HepG2 (cell line): ENCODE data around the gene UNC93A. TPM values are rescaled to one million over a fixed set of nuclear protein-coding genes. Genes with fewer than 3 reads are reported as not detected.

Experiments
- ATAC-seq: fragments of 200-7000 bp; cut with Tn5 transposase; 3 replicates; pipeline ENCODE4 v1.9.1; 2020; ENCODE audit warnings: mild to moderate bottlenecking, moderate library complexity
- BruUV-seq: library from RNA; stranded (reverse); fragments of 400-500 nt; replicated peaks from 2 replicates; lab custom pipeline; 2021; lab: Mats Ljungman, UMichigan
- CTCF ChIA-PET: fragments of 300-600 bp; formaldehyde crosslinking; extraction: SDS; loops from one replicate; lab custom pipeline; 2021; ENCODE audit warnings: low total read pairs, inconsistent platforms, low intra/inter-chr PET ratio; lab: Yijun Ruan, JAX
- POLR2A ChIA-PET: fragments of 350-600 bp; sonication (Branson Sonifier 250); formaldehyde crosslinking; loops from one replicate; lab custom pipeline; 2020; ENCODE audit warnings: antibody characterized with exemption, inconsistent platforms; lab: Yijun Ruan, JAX
- DNase-seq: peaks from one replicate; pipeline ENCODE4 v3.0.0-alpha.2; 2015; ENCODE audit warnings: low spot score
- FAIRE-seq: peaks from 3 replicates; lab custom pipeline; 2011; peaks lifted over from hg19 to GRCh38; lab: Jason Lieb, UNC
- H2AFZ ChIP-seq: one replicate; pipeline ENCODE4 v1.6.1; 2011; ENCODE audit warnings: low read length, inconsistent platforms
- H3K27ac ChIP-seq: fragments of 300-600 bp; 3 replicates; pipeline ENCODE4 v1.8.0; 2011; ENCODE audit warnings: mixed run types, mild to moderate bottlenecking, mixed read lengths, low read length, inconsistent platforms; ENCODE audit not compliant: insufficient read depth; ENCODE audit errors: extremely low read length
- H3K27me3 ChIP-seq, 2 experiments: fragments of 200-600 bp in 1 of 2; 2 replicates in 1 of 2; 3 replicates in 1 of 2; pipeline versions ENCODE4 v1.6.0 to v1.8.0; 2011; ENCODE audit warnings: low read length in 2 of 2, mild to moderate bottlenecking in 2 of 2, moderate library complexity in 2 of 2, inconsistent platforms in 1 of 2; ENCODE audit not compliant: insufficient read depth in 2 of 2, control insufficient read depth in 1 of 2
- H3K36me3 ChIP-seq, 2 experiments: fragments of 200-600 bp in 1 of 2; replicated peaks in 1 of 2; 2 replicates in 1 of 2; 3 replicates in 1 of 2; pipeline versions ENCODE4 v1.5.1 to v1.8.0; 2011; ENCODE audit warnings: low read length in 2 of 2, inconsistent platforms in 1 of 2; ENCODE audit not compliant: insufficient read depth in 2 of 2, control insufficient read depth in 1 of 2
- H3K4me1 ChIP-seq: 2 replicates; pipeline ENCODE4 v1.5.1; 2012; ENCODE audit warnings: low read length, inconsistent platforms; ENCODE audit not compliant: insufficient read depth
- H3K4me2 ChIP-seq: 2 replicates; pipeline ENCODE4 v1.6.0; 2011; ENCODE audit warnings: low read depth, low read length, inconsistent platforms
- H3K4me3 ChIP-seq, 3 experiments: fragments of 200-600 bp in 1 of 3; sonication (generic), shearing (Covaris generic) in 1 of 3; replicated peaks in 1 of 3; 2 replicates each; pipeline ENCODE4 v1.5.1; 2011 to 2016; ENCODE audit warnings: low read length in 3 of 3, inconsistent platforms in 2 of 3, low read depth in 2 of 3, mild to moderate bottlenecking in 2 of 3, control low read depth in 1 of 3, mixed read lengths in 1 of 3; ENCODE audit not compliant: insufficient read depth in 1 of 3
- H3K79me2 ChIP-seq: one replicate; pipeline ENCODE4 v1.6.1; 2011; ENCODE audit warnings: low read length, inconsistent platforms; ENCODE audit not compliant: insufficient read depth
- H3K9ac ChIP-seq: 2 replicates; pipeline ENCODE4 v1.6.0; 2011; ENCODE audit warnings: mild to moderate bottlenecking, low read depth, low read length, inconsistent platforms; ENCODE audit not compliant: insufficient read depth
- H3K9me3 ChIP-seq: 2 replicates; pipeline ENCODE4 v1.5.1; 2012; ENCODE audit warnings: mild to moderate bottlenecking, low read length
- H4K20me1 ChIP-seq: 2 replicates; pipeline ENCODE4 v1.6.0; 2011; ENCODE audit warnings: inconsistent platforms, mild to moderate bottlenecking, low read length, moderate library complexity; ENCODE audit not compliant: insufficient read depth
- CCDC6 ChIP-seq: sonication (generic); formaldehyde crosslinking; IDR thresholded peaks from 2 replicates; pipeline ENCODE4 v1.8.1; 2022; ENCODE audit warnings: mild to moderate bottlenecking, missing genetic modification reagents, moderate library complexity
- DRAP1 ChIP-seq: IDR thresholded peaks from 2 replicates; pipeline ENCODE4 v1.6.1; 2016; ENCODE audit warnings: missing genetic modification reagents, missing compliant biosample characterization
- EHMT2 ChIP-seq: fragments of 200-600 bp; sonication (generic); IDR thresholded peaks from 2 replicates; pipeline ENCODE4 v1.7.0; 2017; ENCODE audit warnings: antibody characterized with exemption, low read depth, low read length, borderline replicate concordance
- FOXC1 ChIP-seq: sonication (generic); formaldehyde crosslinking; IDR thresholded peaks from 2 replicates; pipeline ENCODE4 v1.8.0; 2022; ENCODE audit warnings: mild to moderate bottlenecking, missing genetic modification reagents, borderline replicate concordance
- FOXK1 ChIP-seq: sonication (generic); formaldehyde crosslinking; IDR thresholded peaks from 2 replicates; pipeline ENCODE4 v1.4.0; 2020; ENCODE audit warnings: low read depth, missing genetic modification reagents, borderline replicate concordance
- GATAD2A ChIP-seq: IDR thresholded peaks from 2 replicates; pipeline ENCODE4 v1.6.1; 2016
- HNRNPLL ChIP-seq: fragments of 200-400 bp; formaldehyde crosslinking; IDR thresholded peaks from 2 replicates; pipeline ENCODE4 v1.6.1; 2017; ENCODE audit warnings: mild to moderate bottlenecking, low read depth, low read length; ENCODE audit not compliant: poor library complexity, severe bottlenecking
- KLF12 ChIP-seq: sonication (generic); formaldehyde crosslinking; IDR thresholded peaks from 2 replicates; pipeline ENCODE4 v1.4.0; 2020; ENCODE audit warnings: missing genetic modification reagents, borderline replicate concordance
- KMT2B ChIP-seq: IDR thresholded peaks from 2 replicates; pipeline ENCODE4 v1.6.1; 2016; ENCODE audit warnings: missing genetic modification reagents, missing compliant biosample characterization
- MED13 ChIP-seq: sonication (generic); formaldehyde crosslinking; IDR thresholded peaks from 2 replicates; pipeline ENCODE4 v1.5.0; 2020; ENCODE audit warnings: missing genetic modification reagents
- NR2F2 ChIP-seq: IDR thresholded peaks from 2 replicates; pipeline ENCODE4 v1.6.1; 2012; ENCODE audit warnings: low read depth, inconsistent platforms, borderline replicate concordance
- RBM22 ChIP-seq: fragments of 200-400 bp; formaldehyde crosslinking; optimal IDR thresholded peaks from 2 replicates; pipeline ENCODE3; 2017; ENCODE audit warnings: mild to moderate bottlenecking, low read length, moderate library complexity
- REXO4 ChIP-seq: sonication (generic); formaldehyde crosslinking; IDR thresholded peaks from 2 replicates; pipeline ENCODE4 v1.8.0; 2022; ENCODE audit warnings: missing genetic modification reagents, mild to moderate bottlenecking, borderline replicate concordance
- TEAD2 ChIP-seq: sonication (generic); formaldehyde crosslinking; IDR thresholded peaks from 2 replicates; pipeline ENCODE4 v1.9.0; 2021; ENCODE audit warnings: missing genetic modification reagents
- TRIM24 ChIP-seq: sonication (generic); formaldehyde crosslinking; IDR thresholded peaks from 2 replicates; pipeline ENCODE4 v1.8.0; 2022; ENCODE audit warnings: mild to moderate bottlenecking, missing genetic modification reagents
- YY1 ChIP-seq: IDR thresholded peaks from 2 replicates; pipeline ENCODE4 v1.6.1; 2011; ENCODE audit warnings: low read length, low read depth, moderate library complexity, mild to moderate bottlenecking; ENCODE audit not compliant: insufficient read depth, insufficient replicate concordance
- ZNF318 ChIP-seq: sonication (generic); formaldehyde crosslinking; IDR thresholded peaks from 2 replicates; pipeline ENCODE4 v1.4.0; 2020; ENCODE audit warnings: mild to moderate bottlenecking, missing genetic modification reagents
- ZNF605 ChIP-seq: sonication (generic); formaldehyde crosslinking; IDR thresholded peaks from 2 replicates; pipeline ENCODE4 v1.8.0; 2022; ENCODE audit warnings: mild to moderate bottlenecking, missing genetic modification reagents
- WGBS: methylation state at CpG from one replicate; pipeline ENCODE4 v1.1.6; 2017; ENCODE audit warnings: low lambda C conversion rate; 5-methylcytosine and 5-hydroxymethylcytosine counted together
- in situ Hi-C: cut with HindIII; loops from 2 replicates; pipeline ENCODE4 v1.10.0; 2017; ENCODE audit warnings: low pct_unique_long_range_greater_than_20kb; ENCODE audit not compliant: extremely low pct_ligation_motif_present
- intact Hi-C: fragments of 100-400 bp; cut with micrococcal nuclease; formaldehyde crosslinking; loops from one replicate; pipeline ENCODE4 v1.10.0; 2022; ENCODE audit not compliant: unreplicated experiment
- polyA plus RNA-seq, 8 experiments: library from polyadenylated mRNA; depleted of rRNA in 3 of 8; stranded (reverse) in 7 of 8; unstranded in 1 of 8; fragments of >200 nt; fragmentation: Illumina TruSeq in 4 of 8; extraction: Trizol in 4 of 8; gene quantifications; 2 replicates each; pipeline versions ENCODE4 v1.2.1 to v1.2.3, GENCODE V29; 2011 to 2016; ENCODE audit warnings: low read depth in 4 of 8, missing spikeins in 1 of 8, mixed read lengths in 1 of 8; ENCODE audit not compliant: insufficient read depth in 1 of 8
- total RNA-seq, 5 experiments: library from RNA; depleted of rRNA; stranded (reverse); fragments of >200 nt; fragmentation: Illumina TruSeq; extraction: Trizol; gene quantifications; 2 replicates each; pipeline ENCODE4 v1.2.3, GENCODE V29; 2016; ENCODE audit warnings: low read depth in 1 of 5

Gene UNC93A
- total and polyA plus RNA-seq, 2 of the 13 experiments (the other 11 are each of a cell fraction or from before 2014, with no cell fraction given), result 11.0 to 42.7 TPM

GRCh38 chr6:167272151-167272550 is 19.0 kb upstream of the UNC93A start:
- no peaks in the 10 kb centered on the region for H3K27me3 ChIP-seq
- no peaks in the 10 kb centered on the region for H3K9me3 ChIP-seq
- H3K4me1 ChIP-seq, result peaks cover 81% of the 10 kb centered on the region
- H3K27ac ChIP-seq, result no peak overlapping the region
- ATAC-seq, result no peak
- H4K20me1 ChIP-seq, result no peaks in the 10 kb centered on the region
- no peak overlapping the region for H2AFZ ChIP-seq
- H3K4me3 ChIP-seq, result no peak overlapping the region
- H3K79me2 ChIP-seq, result no peaks in the 10 kb centered on the region
- DNase-seq, result no peak
- no peak overlapping the region for H3K4me2 ChIP-seq
- in situ Hi-C loops (loop anchor here (5.0 kb wide), 1 partner anchor 35 kb away; no protein-coding TSS in a partner anchor), intact Hi-C loops (no loop called here)
- no peaks in the 10 kb centered on the region for H3K36me3 ChIP-seq
- WGBS, result 84% methylated on average over 6 of the region's 6 CpGs
- no TSS peak for BruUV-seq
- H3K9ac ChIP-seq, result no peak overlapping the region
- FAIRE-seq, result no peak
- CTCF ChIA-PET, result no interaction called here
- POLR2A ChIA-PET, result interaction anchor here (1.0 to 1.3 kb wide), 4 partner anchors 9 to 52 kb away, joined by 3 to 5 read pairs (median 4); no protein-coding TSS in a partner anchor
- TF ChIP-seq REXO4, result no peak
- no peak for TF ChIP-seq EHMT2
- TF ChIP-seq GATAD2A (CRISPR knock-in tag), result no peak
- TF ChIP-seq ZNF318 (CRISPR knock-in tag), result no peak
- no peak for TF ChIP-seq HNRNPLL
- TF ChIP-seq RBM22, result no peak
- no peak for TF ChIP-seq KMT2B (CRISPR knock-in tag)
- TF ChIP-seq DRAP1 (CRISPR knock-in tag), result no peak
- TF ChIP-seq ZNF605 (CRISPR knock-in tag), result 0 out of 2 replicates have a peak, but pooled peaks have one; percentile 25
- TF ChIP-seq CCDC6, result no peak
- no peak for TF ChIP-seq TEAD2
- no peak for TF ChIP-seq YY1
- TF ChIP-seq TRIM24 (CRISPR knock-in tag), result 0 out of 2 replicates have a peak, but pooled peaks have one; percentile 45
- TF ChIP-seq NR2F2, result no peak
- TF ChIP-seq KLF12 (CRISPR knock-in tag), result no peak
- TF ChIP-seq FOXC1 (CRISPR knock-in tag), result 0 out of 2 replicates have a peak, but pooled peaks have one; percentile 40
- TF ChIP-seq FOXK1 (CRISPR knock-in tag), result peak; percentile 31; the same call in 1 of the 2 replicates
- TF ChIP-seq MED13 (CRISPR knock-in tag), result no peak
